Endothelial cell of umbilical vein (primary cell): Measurements from ENCODE around the gene NRSN1. TPM values are rescaled to one million over a fixed set of nuclear protein-coding genes. Genes with fewer than 3 reads are reported as not detected.

Experiments used
- BruUV-seq: library from RNA; stranded (reverse); fragments of 400-500 nt; replicated peaks from 2 replicates; lab custom pipeline; 2021; lab: Mats Ljungman, UMichigan
- CTCF ChIA-PET: fragments of 300-600, 350-600 bp; sonication (Branson Sonifier 250); formaldehyde crosslinking; loops from one replicate; lab custom pipeline; 2021; ENCODE audit warnings: antibody characterized with exemption, inconsistent platforms; lab: Charles Lee
- POLR2A ChIA-PET: fragments of 300-600, 350-600 bp; sonication (Branson Sonifier 250); formaldehyde crosslinking; loops from one replicate; lab custom pipeline; 2021; ENCODE audit warnings: antibody characterized with exemption, inconsistent platforms; lab: Charles Lee
- DNase-seq: peaks from one replicate; pipeline ENCODE4 v3.0.0-alpha.2; 2011; ENCODE audit warnings: low read depth, low spot score
- FAIRE-seq: peaks from 2 replicates; lab custom pipeline; 2011; peaks lifted over from hg19 to GRCh38; lab: Jason Lieb, UNC
- H2AFZ ChIP-seq: 2 replicates; pipeline ENCODE4 v1.6.0; 2012; ENCODE audit warnings: low read depth, low read length, control low read depth, inconsistent platforms
- H3K27ac ChIP-seq: 2 replicates; pipeline ENCODE4 v1.5.1; 2011; ENCODE audit warnings: low read depth, mild to moderate bottlenecking, control low read depth, low read length, moderate library complexity; ENCODE audit not compliant: insufficient read depth
- H3K27me3 ChIP-seq, 2 experiments: 2 replicates each; pipeline versions ENCODE4 v1.6.0 to v1.6.1; 2011; ENCODE audit warnings: low read length in 2 of 2, mixed read lengths in 1 of 2; ENCODE audit not compliant: control insufficient read depth in 2 of 2, insufficient read depth in 2 of 2
- H3K36me3 ChIP-seq, 2 experiments: 2 replicates in 1 of 2; 3 replicates in 1 of 2; pipeline ENCODE4 v1.5.1; 2011; ENCODE audit warnings: low read length in 2 of 2, mild to moderate bottlenecking in 1 of 2, moderate library complexity in 1 of 2; ENCODE audit not compliant: control insufficient read depth in 2 of 2, insufficient read depth in 2 of 2; ENCODE audit errors: extremely low read depth in 1 of 2
- H3K4me1 ChIP-seq: 3 replicates; pipeline ENCODE4 v1.5.1; 2011; ENCODE audit warnings: mild to moderate bottlenecking, low read length; ENCODE audit not compliant: control insufficient read depth, insufficient read depth; ENCODE audit errors: extremely low read depth
- H3K4me2 ChIP-seq: 2 replicates; pipeline ENCODE4 v1.6.1; 2011; ENCODE audit warnings: low read length, control low read depth, mixed read lengths; ENCODE audit not compliant: insufficient read depth
- H3K4me3 ChIP-seq, 3 experiments: fragments of 200-600 bp in 1 of 3; sonication (generic), shearing (Covaris generic) in 1 of 3; replicated peaks in 1 of 3; 2 replicates each; pipeline ENCODE4 v1.5.1; 2011 to 2016; ENCODE audit warnings: control low read depth in 3 of 3, low read length in 3 of 3, mild to moderate bottlenecking in 2 of 3, inconsistent platforms in 1 of 3, low read depth in 1 of 3, moderate library complexity in 1 of 3; ENCODE audit not compliant: insufficient read depth in 1 of 3
- H3K79me2 ChIP-seq: 2 replicates; pipeline ENCODE4 v1.6.0; 2012; ENCODE audit warnings: low read length, inconsistent platforms; ENCODE audit not compliant: control insufficient read depth, insufficient read depth
- H3K9ac ChIP-seq: replicated peaks from 2 replicates; pipeline ENCODE3; 2011; ENCODE audit warnings: low read length, control low read depth; ENCODE audit not compliant: insufficient read depth; ENCODE audit errors: extremely low read depth
- H3K9me1 ChIP-seq: replicated peaks from 3 replicates; pipeline ENCODE4 v1.6.0; 2011; ENCODE audit warnings: mild to moderate bottlenecking, low read length; ENCODE audit not compliant: control insufficient read depth, insufficient read depth; ENCODE audit errors: extremely low read depth
- H3K9me3 ChIP-seq: replicated peaks from 2 replicates; pipeline ENCODE4 v1.5.1; 2012; ENCODE audit warnings: low read length, inconsistent platforms; ENCODE audit not compliant: control insufficient read depth, insufficient read depth
- H4K20me1 ChIP-seq: replicated peaks from 2 replicates; pipeline ENCODE3; 2011; ENCODE audit warnings: mild to moderate bottlenecking, low read length; ENCODE audit not compliant: control insufficient read depth, insufficient read depth; ENCODE audit errors: extremely low read depth
- EZH2 ChIP-seq: IDR thresholded peaks from 2 replicates; pipeline ENCODE4 v1.6.1; 2012; ENCODE audit warnings: borderline replicate concordance, low read depth, mild to moderate bottlenecking, moderate library complexity, low read length, inconsistent platforms; ENCODE audit not compliant: severe bottlenecking
- FOS ChIP-seq: IDR thresholded peaks from 2 replicates; pipeline ENCODE4 v1.6.1; 2011; ENCODE audit warnings: mild to moderate bottlenecking, low read length, moderate library complexity, borderline replicate concordance; ENCODE audit not compliant: insufficient read depth
- GATA2 ChIP-seq: IDR thresholded peaks from 2 replicates; pipeline ENCODE4 v1.7.0; 2011; ENCODE audit warnings: low read depth, mild to moderate bottlenecking, moderate library complexity, mixed read lengths, low read length; ENCODE audit not compliant: insufficient read length, insufficient read depth
- JUN ChIP-seq: IDR thresholded peaks from 2 replicates; pipeline ENCODE4 v1.6.1; 2011; ENCODE audit warnings: borderline replicate concordance, low read depth; ENCODE audit not compliant: insufficient read length, insufficient read depth
- MAX ChIP-seq: IDR thresholded peaks from 2 replicates; pipeline ENCODE4 v1.6.1; 2011; ENCODE audit not compliant: insufficient read depth, insufficient read length
- MYC ChIP-seq: IDR thresholded peaks from one replicate; pipeline ENCODE4 v1.6.1; 2011; ENCODE audit warnings: mild to moderate bottlenecking, low read depth, low read length
- POLR2A ChIP-seq: IDR thresholded peaks from 2 replicates; pipeline ENCODE4 v1.6.1; 2012; ENCODE audit warnings: low read depth, mild to moderate bottlenecking, control low read depth, low read length
- POLR2AphosphoS5 ChIP-seq: IDR thresholded peaks from 2 replicates; pipeline ENCODE4 v1.6.1; 2012; ENCODE audit warnings: low read depth, mild to moderate bottlenecking, control low read depth, low read length, moderate library complexity; ENCODE audit not compliant: insufficient read depth
- dilution Hi-C: fragments of 300-500 bp; cut with MboI; formaldehyde crosslinking; loops from one replicate; pipeline ENCODE4 v1.15.0; 2019; ENCODE audit warnings: low sequenced_read_pairs; ENCODE audit not compliant: extremely low pct_ligation_motif_present
- intact Hi-C: fragments of 100-400 bp; cut with micrococcal nuclease; formaldehyde crosslinking; loops from one replicate; pipeline ENCODE4 v1.10.0; 2022
- polyA plus RNA-seq, 4 experiments: library from polyadenylated mRNA; depleted of rRNA in 3 of 4; stranded (reverse) in 3 of 4; unstranded in 1 of 4; fragments of >200 nt; gene quantifications; 2 replicates each; pipeline versions ENCODE4 v1.2.1 to v1.2.3, GENCODE V29; 2011 to 2012; ENCODE audit warnings: missing spikeins in 1 of 4
- total RNA-seq: library from RNA; stranded (reverse); gene quantifications from 2 replicates; pipeline ENCODE4 v1.2.3, GENCODE V29; 2021
- TF ChIP-seq, protein P1 (sequence below), 2 donors: IDR thresholded peaks; 1 replicate in 1 of 2; 2 replicates in 1 of 2; pipeline ENCODE4 v1.5.1; 2011; ENCODE audit warnings: low read length in 2 of 2, mild to moderate bottlenecking in 2 of 2, moderate library complexity in 2 of 2, control low read depth in 1 of 2, inconsistent platforms in 1 of 2, low read depth in 1 of 2; ENCODE audit not compliant: insufficient read depth in 1 of 2; ENCODE audit errors: extremely low read depth in 1 of 2

The NRSN1 gene
- total and polyA plus RNA-seq, 2 donors (not counting 3 experiments of a cell fraction or from before 2014, with no cell fraction given) = not detected

DNA sequence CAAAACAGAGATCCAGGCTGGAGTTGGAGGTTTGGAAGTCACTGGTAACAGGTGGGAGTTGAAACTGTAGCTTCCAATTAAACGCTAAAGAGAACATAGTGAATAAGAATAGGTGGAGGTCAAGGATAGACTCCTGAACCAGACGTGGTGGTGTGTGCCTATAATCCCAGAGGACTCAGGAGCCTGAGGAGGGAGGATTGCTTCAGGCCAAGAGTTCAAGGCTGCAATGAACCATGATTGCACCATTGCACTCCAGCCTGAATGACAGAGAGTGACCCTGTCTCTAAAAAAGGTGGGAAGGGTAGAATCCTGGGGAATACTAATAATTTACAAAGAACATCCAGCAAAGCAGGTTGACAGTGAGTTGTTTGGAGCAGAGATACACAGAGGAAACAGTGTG lies 13.6 kb downstream of the NRSN1 start:
- dilution Hi-C loops (no loop called here), intact Hi-C loops (no loop called here)
- Histone ChIP-seq H3K27me3 (no peaks in the 10 kb centered on the region), H3K9ac (no peak overlapping the region), H3K36me3 (no peaks in the 10 kb centered on the region), H3K4me3 (no peak overlapping the region), H3K4me2 (no peak overlapping the region), H3K9me1 (no peaks in the 10 kb centered on the region), H4K20me1 (no peaks in the 10 kb centered on the region), H3K9me3 (peaks cover 2% of the 10 kb centered on the region), H2AFZ (no peak overlapping the region), H3K4me1 (no peaks in the 10 kb centered on the region), H3K27ac (no peak overlapping the region), H3K79me2 (no peaks in the 10 kb centered on the region)
- no TSS peak for BruUV-seq
- DNase-seq (no peak), FAIRE-seq (no peak)
- ChIA-PET CTCF (no interaction called here), POLR2A (no interaction called here)
- no peak for TF ChIP-seq GATA2
- no peak for TF ChIP-seq MAX
- no peak for TF ChIP-seq FOS
- no peak for TF ChIP-seq POLR2A
- no peak for TF ChIP-seq JUN
- TF ChIP-seq EZH2 = no peak
- TF ChIP-seq POLR2AphosphoS5 = no peak
- TF ChIP-seq, protein P1, sequence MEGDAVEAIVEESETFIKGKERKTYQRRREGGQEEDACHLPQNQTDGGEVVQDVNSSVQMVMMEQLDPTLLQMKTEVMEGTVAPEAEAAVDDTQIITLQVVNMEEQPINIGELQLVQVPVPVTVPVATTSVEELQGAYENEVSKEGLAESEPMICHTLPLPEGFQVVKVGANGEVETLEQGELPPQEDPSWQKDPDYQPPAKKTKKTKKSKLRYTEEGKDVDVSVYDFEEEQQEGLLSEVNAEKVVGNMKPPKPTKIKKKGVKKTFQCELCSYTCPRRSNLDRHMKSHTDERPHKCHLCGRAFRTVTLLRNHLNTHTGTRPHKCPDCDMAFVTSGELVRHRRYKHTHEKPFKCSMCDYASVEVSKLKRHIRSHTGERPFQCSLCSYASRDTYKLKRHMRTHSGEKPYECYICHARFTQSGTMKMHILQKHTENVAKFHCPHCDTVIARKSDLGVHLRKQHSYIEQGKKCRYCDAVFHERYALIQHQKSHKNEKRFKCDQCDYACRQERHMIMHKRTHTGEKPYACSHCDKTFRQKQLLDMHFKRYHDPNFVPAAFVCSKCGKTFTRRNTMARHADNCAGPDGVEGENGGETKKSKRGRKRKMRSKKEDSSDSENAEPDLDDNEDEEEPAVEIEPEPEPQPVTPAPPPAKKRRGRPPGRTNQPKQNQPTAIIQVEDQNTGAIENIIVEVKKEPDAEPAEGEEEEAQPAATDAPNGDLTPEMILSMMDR (IDR thresholded peaks at IDR 0.05; ENCODE audit: extremely low read depth in 1 of 2, insufficient read depth in 1 of 2, low read depth in 1 of 2, low read length in 2 of 2) = no peak
- no peak for TF ChIP-seq MYC
